ENCODE results near the gene MT1E.
"Not testable (repeated sequence)": the region's sequence is repeated elsewhere in the genome, so short reads cannot be mapped to it uniquely, and the experiment has no call there.

The MT1E gene

GRCh38 chr16:56625140-56625942 lies at the start of gene MT1E:
MT1E (plus strand) TSS chr16:56625781; CDS start chr16:56625852, 71 bp downstream.
- DNase-seq = no peak

- peak; percentile 9 for DNase-seq
Observed at GRCh38 chr16:56576585-56577299, 48.8 kb upstream of the MT1E start.

DNA sequence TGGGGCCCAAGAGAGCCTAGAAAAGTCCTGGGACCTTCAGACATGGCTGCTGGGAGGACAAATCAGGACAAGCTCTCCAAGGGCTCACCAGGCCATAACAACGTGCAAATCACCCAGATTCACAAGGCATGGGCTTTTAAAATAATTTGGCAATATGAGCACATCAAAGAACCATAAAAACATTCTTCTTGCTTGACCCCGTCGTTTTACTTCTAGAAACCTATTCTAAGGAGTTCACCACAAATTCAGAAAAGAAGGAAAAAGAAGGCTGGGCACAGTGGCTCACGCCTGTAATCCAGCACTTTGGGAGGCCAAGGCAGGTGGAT lies 48.3 kb upstream of the MT1E start:
- no peak for DNase-seq

- no peak for DNase-seq
Observed at GRCh38 chr16:56580391-56581048, 45.1 kb upstream of the MT1E start.

GRCh38 chr16:56582911-56583310 lies 42.7 kb upstream of the MT1E start:
- DNase-seq = not testable (repeated sequence)

DNA sequence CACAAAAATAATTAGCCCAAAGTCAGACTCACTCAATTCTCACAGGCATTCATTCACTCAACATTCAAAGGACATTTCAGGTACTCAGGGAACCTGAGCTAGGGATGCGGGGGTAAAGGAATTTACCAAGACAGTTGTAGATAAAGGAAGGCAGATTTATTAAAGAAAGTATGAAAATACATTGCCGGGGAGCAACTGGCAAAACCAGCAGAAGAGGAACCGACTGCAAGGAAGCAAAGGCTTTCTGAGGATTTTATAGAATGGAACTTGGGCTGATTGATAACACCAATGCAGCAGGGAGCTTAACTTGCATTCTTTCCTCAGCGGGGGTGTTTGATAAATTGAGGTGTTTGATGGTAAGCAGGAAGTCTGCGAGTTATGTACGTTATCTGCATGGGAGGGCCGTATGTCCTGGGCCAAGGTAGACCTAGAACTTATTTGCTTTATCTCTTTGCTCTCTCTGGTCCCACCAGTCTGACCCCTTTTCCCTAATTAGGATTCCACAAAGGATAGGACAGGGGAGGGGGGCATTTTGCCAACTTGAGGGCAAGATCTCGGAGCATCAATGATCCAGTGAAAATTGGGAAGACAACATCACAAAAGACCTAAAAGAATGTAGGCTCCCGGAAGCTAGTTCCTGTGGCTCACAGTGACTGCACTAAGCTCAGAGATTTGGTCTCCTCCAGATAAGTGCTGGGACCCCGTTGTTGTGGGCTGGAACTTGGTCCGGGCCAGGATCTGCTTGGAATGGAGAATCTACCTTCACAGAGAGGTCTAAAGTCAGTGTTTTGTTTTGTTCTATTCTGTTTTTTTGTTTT lies 42.0 kb upstream of the MT1E start:
- DNase-seq = no peak

- DNase-seq = no peak
Observed at GRCh38 chr16:56584276-56584675, 41.3 kb upstream of the MT1E start.

DNA sequence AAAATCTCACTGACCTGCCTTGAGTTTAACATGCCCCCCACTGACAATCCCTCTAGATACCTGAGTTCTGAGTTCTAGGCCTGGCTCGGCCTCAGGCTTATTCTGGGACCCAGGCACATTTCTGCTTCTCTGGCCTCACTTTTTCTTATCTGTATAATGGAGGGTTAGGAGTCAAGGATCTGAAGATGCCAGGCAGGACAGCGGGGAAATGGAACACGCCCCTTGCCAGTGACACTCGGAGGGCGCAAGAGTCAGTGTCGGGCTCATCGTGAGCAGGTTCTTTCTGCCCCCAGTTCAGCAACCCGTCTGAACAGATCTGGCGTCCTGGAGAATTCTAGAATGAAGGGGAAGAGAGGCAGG lies 36.8 kb upstream of the MT1E start:
- no peak for DNase-seq

DNA sequence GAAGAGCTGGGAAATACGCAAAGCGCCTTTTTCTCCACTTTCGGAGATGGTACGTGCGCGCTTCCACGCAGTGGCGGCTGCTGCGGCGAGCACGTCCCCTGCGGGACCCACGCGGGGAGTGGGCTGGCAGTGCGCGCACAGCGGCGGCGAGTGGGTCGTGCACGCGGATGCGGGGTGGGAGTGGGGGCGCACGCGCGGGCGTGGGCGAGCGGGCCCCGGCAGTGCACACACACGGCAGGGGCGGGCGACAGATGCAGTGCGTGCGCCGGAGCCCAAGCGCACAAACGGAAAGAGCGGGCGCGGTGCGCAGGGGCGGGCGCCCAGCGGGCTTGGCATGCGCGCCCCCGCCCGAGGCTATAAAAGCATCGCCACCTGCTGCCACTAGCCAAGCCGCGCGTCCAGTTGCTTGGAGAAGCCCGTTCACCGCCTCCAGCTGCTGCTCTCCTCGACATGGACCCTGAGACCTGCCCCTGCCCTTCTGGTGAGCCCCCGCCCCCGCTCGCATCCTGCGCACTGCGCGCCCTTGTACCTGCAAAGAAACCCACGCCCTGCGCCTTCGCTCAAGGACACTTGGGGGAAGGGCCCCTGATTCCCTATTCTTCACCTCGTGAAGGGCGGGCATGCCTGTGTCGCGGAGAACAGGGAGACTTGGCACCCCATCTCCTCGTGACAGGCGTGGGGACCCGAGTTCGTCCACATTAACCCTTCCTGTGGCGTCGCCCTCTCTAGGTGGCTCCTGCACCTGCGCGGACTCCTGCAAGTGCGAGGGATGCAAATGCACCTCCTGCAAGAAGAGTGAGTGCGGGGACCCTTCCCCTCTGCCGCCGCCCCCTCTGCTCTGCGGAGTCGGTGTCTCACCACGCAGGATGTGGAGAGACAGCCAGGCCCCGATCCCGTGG lies 36.2 kb upstream of the MT1E start, which contains the start of gene MT3:
Gene MT3 (plus strand): TSS at position 388 of the 899 bp plus-strand sequence. CDS start 63 bp downstream, at position 451.
- DNase-seq = peak; percentile 16

DNA sequence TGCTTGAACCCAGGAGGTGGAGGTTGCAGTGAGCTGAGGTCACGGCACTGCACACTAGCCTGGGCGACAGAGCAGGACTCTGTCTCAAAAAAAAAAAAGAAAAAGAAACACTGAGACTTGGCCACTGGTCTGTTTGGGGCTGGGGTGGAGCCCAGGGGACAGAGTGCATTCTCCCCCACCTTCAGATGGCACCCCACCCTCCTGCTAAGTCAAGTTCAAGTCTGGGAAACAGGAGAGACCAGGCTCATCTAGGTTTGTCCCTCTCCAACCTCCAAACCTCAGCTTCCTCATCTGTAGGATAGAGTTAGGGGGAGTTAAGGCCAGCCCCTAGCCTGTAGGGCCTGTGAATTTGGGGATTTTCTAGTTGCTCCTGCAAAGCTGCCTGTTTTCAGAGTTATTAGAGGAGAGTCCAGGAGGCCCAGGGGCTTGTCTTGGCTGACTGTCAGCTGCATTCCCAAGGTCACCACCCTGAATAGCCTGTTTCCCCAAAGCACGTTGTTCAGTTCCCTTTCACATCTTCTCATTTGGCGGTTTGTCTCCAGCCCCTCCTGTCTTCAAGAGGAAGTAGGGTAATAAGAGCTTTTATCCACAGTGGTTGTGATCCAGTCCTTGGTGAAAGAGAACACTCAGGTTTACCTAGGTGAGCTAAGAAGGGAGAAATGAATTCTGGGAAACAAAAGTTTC lies 34.1 kb upstream of the MT1E start:
- no peak for DNase-seq

DNA sequence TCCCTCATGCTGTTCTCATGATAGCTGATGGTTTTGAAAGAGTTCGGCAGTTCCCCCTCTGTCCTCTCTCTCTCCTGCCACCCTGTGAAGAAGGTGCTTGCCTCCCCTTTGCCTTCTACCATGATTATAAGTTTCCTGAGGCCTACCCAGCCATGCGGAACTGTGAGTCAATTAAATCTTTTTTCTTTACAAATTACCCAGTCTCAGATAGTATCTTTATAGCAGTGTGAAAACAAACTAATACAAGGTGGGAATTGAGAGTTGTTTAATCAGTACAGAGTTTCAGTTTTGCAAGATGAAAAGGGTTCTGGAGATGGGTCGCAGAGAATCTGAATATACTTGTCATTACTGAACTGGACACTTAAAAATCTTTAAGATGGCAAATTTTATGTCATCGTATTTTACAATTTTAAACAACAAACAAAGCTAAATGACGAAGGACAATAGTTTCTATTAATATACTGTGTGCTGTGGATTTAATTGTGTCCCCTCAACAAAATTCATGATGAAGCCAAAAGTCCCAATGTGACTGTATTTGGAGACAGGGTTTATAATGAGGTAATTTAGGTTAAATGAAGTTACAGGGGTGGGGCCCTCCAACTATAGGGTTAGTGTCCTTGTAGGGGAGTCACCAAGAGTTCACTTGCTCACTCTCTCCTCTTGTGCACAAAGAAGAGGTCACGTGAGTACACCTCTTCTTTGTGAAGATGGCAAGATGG lies 31.8 kb upstream of the MT1E start:
- no peak for DNase-seq

- DNase-seq = no peak
Observed at GRCh38 chr16:56594292-56594619, 31.3 kb upstream of the MT1E start.

GRCh38 chr16:56600398-56600999 lies 25.1 kb upstream of the MT1E start:
- peak; percentile 0 for DNase-seq

DNA sequence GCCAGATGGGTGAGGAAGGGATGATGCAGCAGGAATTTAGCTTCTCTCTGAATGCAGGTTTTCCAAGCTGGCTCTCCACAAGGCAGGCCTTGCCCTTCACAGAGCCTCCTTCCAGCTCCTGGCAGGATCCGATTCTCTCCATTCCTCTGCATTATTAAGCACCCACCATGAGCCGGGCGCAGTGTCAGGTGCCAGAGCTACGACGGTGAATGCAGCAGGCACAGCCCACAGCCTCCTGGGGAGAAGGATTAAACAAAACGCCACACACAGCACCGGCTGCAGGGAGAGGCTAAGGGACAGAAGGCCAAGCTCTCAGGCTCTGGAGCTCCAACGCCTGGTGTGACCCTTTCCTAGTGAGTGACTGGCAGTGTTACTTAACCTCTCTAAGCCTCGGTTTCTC lies 24.3 kb upstream of the MT1E start:
- DNase-seq = no peak

DNA sequence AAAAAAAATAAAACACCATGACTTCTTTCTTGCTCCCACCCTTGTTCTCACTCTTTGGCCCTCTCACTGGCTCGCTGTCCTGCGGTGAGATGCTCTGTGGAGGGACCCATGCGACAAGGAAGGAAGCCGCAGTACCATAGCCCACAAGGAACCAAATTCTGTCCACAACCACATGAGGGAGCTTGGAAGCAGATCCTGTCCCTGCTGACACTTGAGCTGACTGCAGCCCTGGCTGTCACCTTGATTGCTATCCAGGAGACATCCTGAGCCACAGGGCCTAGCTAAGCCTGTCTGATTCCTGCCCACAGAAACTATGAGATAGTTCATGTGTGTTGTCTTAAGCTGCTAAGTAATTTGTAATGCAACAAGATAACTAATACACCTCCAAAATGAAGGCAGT lies 22.0 kb upstream of the MT1E start:
- no peak for DNase-seq

DNA sequence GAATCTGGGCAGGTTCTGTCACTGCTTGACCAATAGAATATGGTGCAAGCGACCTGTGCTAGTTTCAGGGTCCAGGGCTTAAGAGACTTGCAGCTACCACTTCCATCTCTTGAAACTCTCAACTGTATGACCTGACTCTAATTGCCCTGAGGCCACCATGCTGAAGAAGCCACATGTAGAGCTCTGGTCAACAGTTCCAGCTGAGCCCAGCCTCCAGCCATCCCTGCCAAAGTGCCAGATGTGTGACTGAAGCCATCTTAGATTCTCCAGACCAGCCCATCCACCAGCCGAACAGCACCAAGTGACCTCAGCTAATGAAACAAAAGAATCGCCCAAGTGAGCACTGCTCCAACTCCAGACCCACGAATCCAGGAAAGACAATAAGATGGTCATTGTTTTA lies 20.6 kb upstream of the MT1E start:
- DNase-seq = no peak

GRCh38 chr16:56605475-56605874 lies 20.1 kb upstream of the MT1E start:
- DNase-seq = no peak

DNA sequence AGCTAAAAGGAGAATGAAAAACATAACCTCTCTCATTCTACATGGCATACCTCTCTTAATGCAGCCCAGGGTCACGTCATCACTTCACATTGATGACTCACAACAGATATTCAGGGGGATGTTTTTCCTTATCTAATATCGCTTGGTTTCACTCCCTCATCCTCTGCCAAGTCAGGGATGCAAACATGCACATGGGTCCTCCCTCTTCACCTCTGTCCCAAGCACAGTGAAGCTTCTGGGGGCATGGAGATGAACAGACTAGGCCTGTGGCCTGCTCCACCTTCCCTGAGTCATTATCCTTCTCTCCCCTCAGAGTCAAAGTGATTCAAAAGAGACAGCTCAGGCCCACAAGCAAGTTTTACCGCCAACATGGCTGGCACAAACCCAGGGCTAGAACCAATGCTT lies 19.5 kb upstream of the MT1E start:
- DNase-seq = no peak

DNA sequence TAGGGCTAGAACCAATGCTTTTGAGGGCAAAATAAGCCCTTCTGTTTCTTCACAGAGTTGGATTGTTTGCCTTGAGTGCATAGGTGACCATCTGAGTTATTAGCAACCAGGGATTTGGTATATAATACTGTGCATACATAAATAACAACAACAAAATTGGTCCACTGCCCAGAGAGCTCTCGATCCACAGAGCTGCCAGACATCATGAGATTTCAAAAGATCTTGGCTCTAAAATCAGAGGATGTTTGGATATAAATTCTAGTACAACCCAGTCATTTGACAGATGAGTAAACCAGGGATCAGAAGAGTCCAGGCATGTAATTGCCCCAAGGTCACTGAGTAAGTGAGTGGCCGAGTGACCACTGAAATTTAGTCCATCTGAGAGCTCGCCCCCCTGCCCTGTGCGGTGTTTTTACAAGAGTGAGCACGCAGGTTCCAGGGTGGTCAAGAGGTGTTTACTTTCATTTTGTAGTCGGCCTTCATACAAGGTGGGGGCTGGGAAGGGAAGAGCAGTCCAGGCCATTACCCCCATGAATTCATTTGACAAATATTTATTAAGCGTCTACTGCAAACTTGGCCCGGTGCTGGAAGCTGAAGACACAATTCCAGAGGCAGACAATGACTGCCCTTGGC lies 19.0 kb upstream of the MT1E start:
- no peak for DNase-seq

DNA sequence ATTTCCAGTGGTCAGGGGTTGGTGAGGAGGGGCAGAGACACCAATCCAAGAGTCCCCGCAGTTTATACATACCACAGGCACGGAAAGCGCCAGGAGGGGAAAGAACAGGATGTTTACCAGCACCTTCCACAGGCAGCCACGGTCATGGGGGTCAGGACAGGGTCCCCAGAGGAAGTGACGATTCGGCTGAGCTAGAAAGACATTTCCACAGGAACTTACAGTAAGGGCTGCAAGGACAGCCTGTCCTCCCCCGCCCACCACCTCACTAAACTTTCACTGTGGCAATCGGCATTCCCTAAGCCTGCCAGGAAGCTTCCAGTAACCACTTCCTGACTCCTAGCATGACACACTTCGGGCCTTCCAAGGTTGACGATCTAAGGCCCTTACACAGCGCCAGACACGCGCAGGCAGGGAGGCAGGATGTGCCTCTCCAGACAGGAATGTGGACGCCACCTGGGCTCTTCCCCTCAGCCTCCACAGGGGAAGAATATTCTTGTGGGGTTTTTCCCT lies 18.4 kb upstream of the MT1E start:
- no peak for DNase-seq
